ENCODE measurements around the gene NAPB.

The NAPB gene

GRCh38 chr20:23365390-23366165 lies 55.7 kb downstream of the NAPB start:
- 0 out of 2 replicates have a peak overlapping the region, but pooled peaks have one; percentile 13 for H3K27ac ChIP-seq
- TF ChIP-seq CTCF (IDR thresholded peaks at IDR 0.05) (no peak), ZFX (IDR thresholded peaks at IDR 0.05; ENCODE audit: borderline replicate concordance) (no peak)

- no peak for TF ChIP-seq ZFX (IDR thresholded peaks at IDR 0.05; ENCODE audit: borderline replicate concordance)
- TF ChIP-seq CTCF (IDR thresholded peaks at IDR 0.05): no peak
- H3K27ac ChIP-seq: peak overlapping the region; percentile 12; the same call in 1 of the 2 replicates
Observed at GRCh38 chr20:23363257-23363649, 58.0 kb downstream of the NAPB start.

GRCh38 chr20:23362392-23363256 lies 58.7 kb downstream of the NAPB start:
- peak overlapping the region; percentile 93 for H3K27ac ChIP-seq
- no peak for TF ChIP-seq CTCF (IDR thresholded peaks at IDR 0.05)
- no peak for TF ChIP-seq ZFX (IDR thresholded peaks at IDR 0.05; ENCODE audit: borderline replicate concordance)

- TF ChIP-seq CTCF (IDR thresholded peaks at IDR 0.05): no peak
- TF ChIP-seq ZFX (IDR thresholded peaks at IDR 0.05; ENCODE audit: borderline replicate concordance): no peak
- peak within 1 kb of the TSS; percentile 93 for H3K27ac ChIP-seq
Observed at GRCh38 chr20:23361476-23362391, 59.6 kb downstream of the NAPB start, which contains the start of gene GZF1. TSS of gene GZF1 (plus strand) at chr20:23362182. CDS start at chr20:23364384, 2,202 bp downstream.

GRCh38 chr20:23361119-23361475 lies 60.2 kb downstream of the NAPB start:
- peak overlapping the region; percentile 93 for H3K27ac ChIP-seq
- no peak for TF ChIP-seq CTCF (IDR thresholded peaks at IDR 0.05)
- no peak for TF ChIP-seq ZFX (IDR thresholded peaks at IDR 0.05; ENCODE audit: borderline replicate concordance)

- no peak for TF ChIP-seq ZFX (IDR thresholded peaks at IDR 0.05; ENCODE audit: borderline replicate concordance)
- H3K27ac ChIP-seq: peak overlapping the region; percentile 93
Observed at GRCh38 chr20:23360531-23360930, 60.8 kb downstream of the NAPB start.

Measured in 22Rv1 (cell line).